Ishikawa (cell line): ENCODE results near the gene PARD3.

ENCODE experiments used
- CEBPB ChIP-seq: IDR thresholded peaks from 2 replicates; pipeline ENCODE4 v1.6.1; 2012
- CREB1 ChIP-seq: IDR thresholded peaks from 2 replicates; pipeline ENCODE4 v1.6.1; 2012; ENCODE audit warnings: low read depth
- EGR1 ChIP-seq: IDR thresholded peaks from 2 replicates; pipeline ENCODE4 v1.6.1; 2012
- EP300 ChIP-seq: IDR thresholded peaks from 2 replicates; pipeline ENCODE4 v1.6.1; 2012; ENCODE audit warnings: borderline replicate concordance
- FOXM1 ChIP-seq: IDR thresholded peaks from 2 replicates; pipeline ENCODE4 v1.6.1; 2012; ENCODE audit warnings: low read depth, borderline replicate concordance
- NFIC ChIP-seq: IDR thresholded peaks from 2 replicates; pipeline ENCODE4 v1.6.1; 2012
- RAD21 ChIP-seq: IDR thresholded peaks from 2 replicates; pipeline ENCODE4 v1.6.1; 2012; ENCODE audit warnings: low read depth
- TAF1 ChIP-seq: IDR thresholded peaks from 2 replicates; pipeline ENCODE4 v1.6.1; 2012; ENCODE audit warnings: low read depth, mild to moderate bottlenecking
- TCF12 ChIP-seq: IDR thresholded peaks from 2 replicates; pipeline ENCODE4 v1.6.1; 2012; ENCODE audit warnings: low read depth
- TEAD4 ChIP-seq: IDR thresholded peaks from 2 replicates; pipeline ENCODE4 v1.6.1; 2012
- YY1 ChIP-seq: IDR thresholded peaks from 2 replicates; pipeline ENCODE4 v1.6.1; 2012; ENCODE audit warnings: low read depth
- ZBTB7A ChIP-seq: IDR thresholded peaks from 2 replicates; pipeline ENCODE4 v1.6.1; 2012; ENCODE audit warnings: low read depth
- TF ChIP-seq, protein P1 (sequence below): IDR thresholded peaks from 2 replicates; pipeline ENCODE4 v1.6.1; 2012
- TF ChIP-seq, protein P2 (sequence below): IDR thresholded peaks from 2 replicates; pipeline ENCODE4 v1.6.1; 2012; ENCODE audit warnings: low read depth, mild to moderate bottlenecking
- TF ChIP-seq, protein P3 (sequence below): IDR thresholded peaks from 2 replicates; pipeline ENCODE4 v1.6.1; 2012

PARD3 gene

DNA sequence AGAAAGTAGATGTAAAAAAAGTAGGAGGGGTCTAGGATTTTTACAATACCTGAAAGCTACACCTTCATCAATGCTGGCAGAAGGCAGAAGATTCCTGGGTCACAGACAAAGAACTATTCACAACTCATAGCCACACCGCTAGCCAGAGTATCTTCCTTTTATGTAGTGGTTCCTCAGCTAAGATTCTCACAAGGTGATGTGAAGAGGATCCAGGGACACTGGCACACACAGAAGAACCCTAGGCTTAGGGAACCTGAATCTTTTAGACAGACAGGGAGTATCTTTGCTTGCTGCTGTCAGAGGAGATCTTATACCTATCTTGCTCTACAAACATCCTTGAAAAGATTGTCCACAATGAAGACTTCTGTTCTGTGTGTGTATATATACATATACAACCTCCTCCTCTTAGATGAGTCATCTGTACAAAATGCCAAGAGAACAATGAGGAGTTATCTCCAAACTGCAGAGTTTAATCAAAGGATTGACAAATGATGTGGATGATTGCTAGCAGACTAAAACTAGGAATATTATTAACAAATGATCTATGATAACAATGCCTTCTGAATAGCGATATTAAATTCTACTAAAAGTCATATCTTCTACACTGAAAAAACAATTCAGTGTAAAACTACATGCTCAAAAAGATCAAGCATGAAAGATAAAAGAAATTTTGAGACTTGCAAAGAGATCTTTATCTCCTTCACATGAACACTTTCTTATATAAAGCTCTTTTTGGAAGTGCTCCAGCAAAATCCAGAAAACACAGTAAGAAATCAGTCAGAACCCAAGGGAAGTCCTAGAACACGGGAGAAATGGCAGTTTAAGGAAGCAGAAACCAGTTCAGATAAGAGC is 409.3 kb downstream of the PARD3 start:
- TF ChIP-seq YY1: no peak
- TF ChIP-seq TEAD4: no peak
- TF ChIP-seq, protein P1, sequence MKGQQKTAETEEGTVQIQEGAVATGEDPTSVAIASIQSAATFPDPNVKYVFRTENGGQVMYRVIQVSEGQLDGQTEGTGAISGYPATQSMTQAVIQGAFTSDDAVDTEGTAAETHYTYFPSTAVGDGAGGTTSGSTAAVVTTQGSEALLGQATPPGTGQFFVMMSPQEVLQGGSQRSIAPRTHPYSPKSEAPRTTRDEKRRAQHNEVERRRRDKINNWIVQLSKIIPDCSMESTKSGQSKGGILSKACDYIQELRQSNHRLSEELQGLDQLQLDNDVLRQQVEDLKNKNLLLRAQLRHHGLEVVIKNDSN: no peak
- TF ChIP-seq EGR1: no peak
- no peak for TF ChIP-seq ZBTB7A
- no peak for TF ChIP-seq TCF12

DNA sequence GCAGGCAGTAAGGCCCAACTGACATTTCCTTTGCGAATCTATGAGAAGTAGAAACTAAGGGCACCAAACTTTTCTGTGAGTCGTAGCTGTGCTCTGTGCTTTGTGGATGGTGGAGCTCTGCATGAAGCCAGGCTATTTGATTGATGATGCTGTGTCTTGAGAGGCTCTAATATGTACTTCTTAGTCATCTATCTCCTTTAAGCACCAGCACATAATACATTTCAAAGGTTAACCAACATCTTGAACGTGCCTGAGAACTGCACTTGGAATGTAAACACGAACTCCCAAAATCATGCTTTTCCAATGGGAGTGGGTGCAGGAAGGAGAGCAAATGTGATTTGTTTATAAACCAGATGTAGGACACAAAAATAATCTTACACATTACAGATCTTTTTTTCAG is 411.6 kb downstream of the PARD3 start:
- TF ChIP-seq FOXM1: no peak

DNA sequence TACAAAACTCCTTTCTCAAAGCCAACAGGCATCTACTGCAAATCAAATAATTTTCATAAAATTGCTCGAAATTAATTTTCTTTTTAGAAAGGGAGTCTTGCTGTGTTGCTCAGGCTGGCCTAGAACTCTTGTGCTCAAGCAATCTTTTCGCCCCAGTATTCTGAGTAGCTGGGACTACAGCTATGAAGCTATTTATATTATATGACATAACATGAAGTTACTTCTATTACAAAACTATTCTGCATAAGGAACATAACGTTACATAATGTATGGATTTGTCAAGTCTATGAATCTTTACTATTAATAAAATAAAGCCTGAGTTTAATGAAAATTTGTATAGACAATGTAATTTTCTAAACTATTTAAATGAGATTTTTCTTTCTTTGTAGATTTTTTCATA is 415.0 kb downstream of the PARD3 start:
- TF ChIP-seq FOXM1 (no peak), ZBTB7A (no peak), TAF1 (no peak), NFIC (no peak)

DNA sequence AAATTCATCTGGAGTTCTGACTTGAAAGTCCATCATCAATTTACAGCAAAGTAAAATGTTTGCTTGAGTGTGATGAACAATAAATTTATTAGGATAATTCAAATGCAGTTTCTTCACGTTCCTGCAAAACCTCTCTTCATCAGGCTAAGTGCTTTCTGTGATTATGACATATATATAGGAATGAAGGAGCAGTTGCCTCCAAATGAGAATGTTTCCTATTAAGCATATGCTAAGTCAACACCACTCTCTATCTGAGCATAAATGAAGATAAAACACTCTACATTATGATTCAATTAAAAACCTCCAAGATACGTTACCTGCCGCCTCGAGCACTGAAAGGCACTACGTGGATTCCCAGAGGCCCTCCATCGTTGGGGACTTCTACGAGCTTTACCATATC is 416.1 kb downstream of the PARD3 start:
- TF ChIP-seq EP300: no peak
- TF ChIP-seq RAD21: no peak
- TF ChIP-seq, protein P2, sequence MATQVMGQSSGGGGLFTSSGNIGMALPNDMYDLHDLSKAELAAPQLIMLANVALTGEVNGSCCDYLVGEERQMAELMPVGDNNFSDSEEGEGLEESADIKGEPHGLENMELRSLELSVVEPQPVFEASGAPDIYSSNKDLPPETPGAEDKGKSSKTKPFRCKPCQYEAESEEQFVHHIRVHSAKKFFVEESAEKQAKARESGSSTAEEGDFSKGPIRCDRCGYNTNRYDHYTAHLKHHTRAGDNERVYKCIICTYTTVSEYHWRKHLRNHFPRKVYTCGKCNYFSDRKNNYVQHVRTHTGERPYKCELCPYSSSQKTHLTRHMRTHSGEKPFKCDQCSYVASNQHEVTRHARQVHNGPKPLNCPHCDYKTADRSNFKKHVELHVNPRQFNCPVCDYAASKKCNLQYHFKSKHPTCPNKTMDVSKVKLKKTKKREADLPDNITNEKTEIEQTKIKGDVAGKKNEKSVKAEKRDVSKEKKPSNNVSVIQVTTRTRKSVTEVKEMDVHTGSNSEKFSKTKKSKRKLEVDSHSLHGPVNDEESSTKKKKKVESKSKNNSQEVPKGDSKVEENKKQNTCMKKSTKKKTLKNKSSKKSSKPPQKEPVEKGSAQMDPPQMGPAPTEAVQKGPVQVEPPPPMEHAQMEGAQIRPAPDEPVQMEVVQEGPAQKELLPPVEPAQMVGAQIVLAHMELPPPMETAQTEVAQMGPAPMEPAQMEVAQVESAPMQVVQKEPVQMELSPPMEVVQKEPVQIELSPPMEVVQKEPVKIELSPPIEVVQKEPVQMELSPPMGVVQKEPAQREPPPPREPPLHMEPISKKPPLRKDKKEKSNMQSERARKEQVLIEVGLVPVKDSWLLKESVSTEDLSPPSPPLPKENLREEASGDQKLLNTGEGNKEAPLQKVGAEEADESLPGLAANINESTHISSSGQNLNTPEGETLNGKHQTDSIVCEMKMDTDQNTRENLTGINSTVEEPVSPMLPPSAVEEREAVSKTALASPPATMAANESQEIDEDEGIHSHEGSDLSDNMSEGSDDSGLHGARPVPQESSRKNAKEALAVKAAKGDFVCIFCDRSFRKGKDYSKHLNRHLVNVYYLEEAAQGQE: no peak

DNA sequence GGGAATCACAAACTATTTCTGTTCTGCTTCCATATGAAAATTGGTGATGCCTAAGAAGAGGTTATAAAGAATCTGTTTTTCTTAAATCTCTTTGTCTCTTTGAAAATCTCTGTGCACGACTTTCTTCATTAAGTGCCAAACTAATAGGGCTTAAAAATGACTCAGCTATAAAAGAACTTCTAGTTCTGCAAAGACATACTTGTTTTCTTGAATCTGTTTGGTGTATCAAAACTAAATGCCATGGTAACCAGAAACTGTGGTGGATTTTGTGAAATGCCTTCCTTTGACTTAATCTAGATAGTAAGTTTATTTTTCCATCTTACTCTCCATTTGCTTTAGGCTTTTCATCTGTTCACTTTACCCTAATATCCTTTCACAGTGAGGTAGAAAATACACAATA is 417.8 kb downstream of the PARD3 start:
- TF ChIP-seq CREB1 (no peak), ZBTB7A (no peak), RAD21 (no peak), CEBPB (no peak), TEAD4 (no peak), EP300 (no peak), NFIC (no peak), TCF12 (no peak), YY1 (no peak), EGR1 (no peak), FOXM1 (no peak), TAF1 (no peak)
- TF ChIP-seq, protein P3, sequence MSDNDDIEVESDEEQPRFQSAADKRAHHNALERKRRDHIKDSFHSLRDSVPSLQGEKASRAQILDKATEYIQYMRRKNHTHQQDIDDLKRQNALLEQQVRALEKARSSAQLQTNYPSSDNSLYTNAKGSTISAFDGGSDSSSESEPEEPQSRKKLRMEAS: no peak
- TF ChIP-seq, protein P1: no peak
- TF ChIP-seq, protein P2: no peak

DNA sequence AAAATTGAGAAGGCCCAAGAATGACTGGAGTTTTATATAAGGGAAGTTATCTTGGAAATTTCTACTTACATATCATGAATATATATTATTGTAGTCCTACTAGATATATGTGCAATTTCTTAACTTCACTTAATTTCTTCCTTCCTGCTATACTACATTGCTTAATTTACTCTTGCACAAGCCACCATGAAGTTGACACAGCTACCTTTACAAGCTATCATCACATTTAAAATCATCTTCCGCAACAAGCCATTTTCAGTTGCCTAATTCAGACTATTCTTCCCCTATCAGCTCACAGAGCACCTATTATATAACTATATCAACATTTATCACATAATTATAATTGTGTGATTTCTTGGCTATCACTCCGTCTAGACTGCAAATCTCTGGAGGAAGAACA is 418.4 kb downstream of the PARD3 start:
- TF ChIP-seq ZBTB7A (no peak), TEAD4 (no peak)
- TF ChIP-seq, protein P2: no peak
- TF ChIP-seq, protein P1: no peak
